Stimulated activated naive B cell treated with anti-CD40 and anti-IgM and Interleukin-4, amounts not matched to agents 10 μg/mL and 1 μg/mL and 100 μg/mL, for 72 hours (primary cell): ENCODE measurements around the gene MAP2K3.
"Not testable (repeated sequence)": the region's sequence is repeated elsewhere in the genome, so short reads cannot be mapped to it uniquely, and the experiment has no call there.

ENCODE experiments used
- ATAC-seq, 2 donors: fragments of 150-1000 bp; cut with Tn5 transposase; replicated peaks; 2 replicates each; pipeline ENCODE4 v1.10.0; 2021; ENCODE audit warnings: moderate library complexity in 1 of 2
- DNase-seq: peaks from one replicate; pipeline ENCODE4 v3.0.0; 2021
- H3K27ac Mint-ChIP-seq: one replicate; pipeline ENCODE4 v1.8.0; 2022; ENCODE audit warnings: mild to moderate bottlenecking, mixed read lengths
- H3K27me3 Mint-ChIP-seq, 2 donors: one replicate each; pipeline ENCODE4 v1.8.0; 2022; ENCODE audit warnings: mixed read lengths in 2 of 2
- H3K36me3 Mint-ChIP-seq, 2 donors: one replicate each; pipeline ENCODE4 v1.8.0; 2022; ENCODE audit warnings: mixed read lengths in 2 of 2, mild to moderate bottlenecking in 1 of 2
- H3K4me1 Mint-ChIP-seq, 2 donors: one replicate each; pipeline ENCODE4 v1.8.0; 2022; ENCODE audit warnings: mixed read lengths in 2 of 2, mild to moderate bottlenecking in 1 of 2
- H3K4me3 Mint-ChIP-seq, 2 donors: one replicate each; pipeline ENCODE4 v1.8.0; 2022; ENCODE audit warnings: mild to moderate bottlenecking in 2 of 2, mixed read lengths in 2 of 2, moderate library complexity in 1 of 2
- H3K9me3 Mint-ChIP-seq, 2 donors: one replicate each; pipeline ENCODE4 v1.8.0; 2022; ENCODE audit warnings: mixed read lengths in 2 of 2, mild to moderate bottlenecking in 1 of 2

Gene MAP2K3

DNA sequence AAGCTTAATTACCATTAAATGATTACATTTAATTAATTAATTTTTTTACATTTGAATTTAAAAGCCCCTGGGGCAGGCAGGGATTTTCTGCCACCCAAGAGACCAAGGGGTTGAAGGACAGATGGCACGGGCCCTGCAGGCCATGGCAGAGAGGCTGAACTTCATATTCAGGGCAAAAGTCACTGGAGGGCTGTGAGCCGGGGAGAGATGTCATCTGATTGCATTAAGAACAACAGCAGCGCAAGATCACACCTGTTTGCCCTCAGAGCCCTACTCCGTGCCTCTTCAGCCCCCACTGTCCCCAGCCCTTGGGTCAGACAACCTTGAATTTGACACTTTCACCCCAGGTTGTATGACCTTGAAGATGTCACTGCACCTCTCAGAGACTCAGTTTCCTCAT, 35.9 kb downstream of the MAP2K3 start:
- not testable (repeated sequence) for H3K4me3 Mint-ChIP-seq, H3K36me3 Mint-ChIP-seq, ATAC-seq

DNA sequence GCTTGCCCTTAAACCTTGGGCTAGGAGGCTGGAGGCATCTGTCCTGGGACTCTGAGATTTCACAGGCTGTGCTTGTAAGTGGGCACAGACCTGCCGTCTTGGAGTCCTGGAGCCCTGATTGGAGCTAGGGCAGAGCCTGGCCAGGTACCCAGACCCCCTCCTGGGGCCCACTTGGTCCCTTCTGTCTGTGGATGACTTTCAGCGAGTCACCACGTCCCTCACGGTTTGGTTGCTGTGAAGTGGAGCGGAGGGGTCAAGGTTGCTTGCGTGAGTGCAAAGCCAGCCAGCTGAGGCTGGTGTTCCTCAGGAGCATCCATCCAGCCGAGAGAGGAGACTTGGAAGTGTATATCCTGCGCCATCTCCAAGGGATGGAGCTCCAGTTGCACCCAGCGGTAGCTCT, 36.5 kb downstream of the MAP2K3 start:
- ATAC-seq: not testable (repeated sequence)

More for the DNA sequence above, 35.9 kb downstream of the MAP2K3 start:
- peaks cover 9 to 18% of the 10 kb centered on the region in 2 donors for H3K4me1 Mint-ChIP-seq
- H3K9me3 Mint-ChIP-seq, DNase-seq, H3K27ac Mint-ChIP-seq, H3K27me3 Mint-ChIP-seq: not testable (repeated sequence)

DNA sequence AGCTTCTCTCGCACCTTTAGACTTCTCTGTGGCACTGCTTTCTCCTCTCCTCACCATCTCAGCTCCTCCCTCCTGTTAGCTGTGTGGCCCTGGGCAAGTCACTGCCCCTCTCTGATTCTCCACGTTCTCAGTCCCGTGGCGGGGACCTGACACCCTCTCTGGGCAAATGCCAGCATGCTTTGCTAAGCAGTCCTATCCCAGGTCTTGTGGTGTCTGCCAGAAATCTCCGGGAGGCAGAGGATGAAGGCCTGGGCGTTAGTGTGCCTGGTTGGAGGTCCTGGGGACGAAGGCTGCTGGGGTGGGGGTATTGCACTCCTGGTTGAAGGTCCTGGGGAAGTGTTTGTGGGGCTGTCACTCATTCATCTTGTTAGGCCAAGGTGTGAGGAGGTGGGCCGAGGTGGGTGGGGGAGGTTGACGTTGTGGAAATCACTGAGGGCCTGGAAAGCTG, 37.3 kb downstream of the MAP2K3 start:
- not testable (repeated sequence) for H3K36me3 Mint-ChIP-seq, DNase-seq, H3K27me3 Mint-ChIP-seq, H3K9me3 Mint-ChIP-seq, ATAC-seq, H3K4me3 Mint-ChIP-seq, H3K27ac Mint-ChIP-seq
- peaks cover 9 to 22% of the 10 kb centered on the region in 2 donors for H3K4me1 Mint-ChIP-seq

More for the DNA sequence above, 36.5 kb downstream of the MAP2K3 start:
- DNase-seq, H3K4me3 Mint-ChIP-seq, H3K36me3 Mint-ChIP-seq, H3K27ac Mint-ChIP-seq, H3K9me3 Mint-ChIP-seq, H3K27me3 Mint-ChIP-seq: not testable (repeated sequence)
- H3K4me1 Mint-ChIP-seq: peaks cover 12 to 22% of the 10 kb centered on the region in 2 donors

DNA sequence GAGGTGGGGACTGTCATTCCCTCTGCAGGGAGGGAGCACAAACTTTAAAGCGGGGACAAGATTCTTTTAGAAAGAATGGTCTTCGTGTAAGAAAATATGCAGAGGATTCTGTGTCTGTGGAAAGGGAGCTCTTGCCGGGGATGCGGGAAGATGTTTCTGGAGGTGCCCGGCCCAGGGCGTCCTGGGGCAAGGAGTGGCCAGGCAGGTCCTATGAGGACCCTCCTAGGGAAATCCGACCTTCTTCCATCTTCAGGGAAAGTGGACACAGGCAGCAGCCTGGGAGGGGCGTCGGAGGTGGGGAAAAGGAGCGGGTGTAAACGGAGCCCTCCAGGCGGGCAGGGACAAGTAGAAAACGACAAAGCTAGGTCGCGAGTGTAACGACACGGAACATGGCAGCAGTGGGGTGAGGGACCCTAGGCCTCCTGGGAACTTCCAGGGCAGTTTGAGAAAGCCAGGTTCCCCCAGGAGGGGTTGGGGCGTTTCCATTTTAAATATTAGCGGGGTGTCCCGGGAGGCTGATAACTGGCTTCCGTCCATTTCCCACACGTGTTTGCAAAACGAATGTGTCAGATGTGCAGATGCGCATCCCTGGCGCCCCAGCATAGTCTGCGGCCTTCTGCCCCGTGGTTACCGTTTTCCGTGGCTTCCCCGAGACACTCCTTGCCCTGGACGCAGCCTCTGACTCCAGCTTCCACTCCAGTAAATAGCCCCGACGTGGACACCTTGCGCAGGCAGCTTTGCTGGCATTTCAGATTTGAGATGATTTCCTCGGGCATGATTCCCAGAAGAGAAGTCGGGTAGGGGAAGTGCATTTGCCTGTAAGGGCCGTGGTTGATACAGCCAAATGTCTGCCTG, 39.0 kb downstream of the MAP2K3 start:
- not testable (repeated sequence) for DNase-seq, H3K9me3 Mint-ChIP-seq, ATAC-seq, H3K27me3 Mint-ChIP-seq, H3K36me3 Mint-ChIP-seq
- Mint-ChIP-seq H3K4me3 (peak overlapping the region; percentile 89 to 92), H3K4me1 (peaks cover 12 to 31% of the 10 kb centered on the region in 2 donors), H3K27ac (peak overlapping the region; percentile 71)

DNA sequence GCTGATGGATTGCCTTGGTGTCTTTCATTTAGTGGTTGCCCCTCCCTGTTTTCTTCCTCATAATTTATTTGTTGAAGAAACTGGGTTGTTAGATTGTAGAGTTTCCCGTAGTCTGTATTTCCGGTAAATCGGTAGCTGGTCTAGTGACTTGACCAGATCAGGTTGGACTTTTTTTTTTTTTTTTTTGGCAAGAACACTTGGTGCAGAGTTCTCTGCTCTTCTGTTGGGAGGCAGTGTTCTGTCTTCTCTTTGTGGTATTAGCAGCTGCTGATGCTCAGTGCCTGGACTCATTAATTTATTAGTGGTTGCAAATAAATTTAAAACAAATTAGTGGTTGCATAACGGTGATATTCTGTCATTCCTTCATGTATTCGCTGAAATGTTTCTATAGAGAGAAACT, 40.2 kb downstream of the MAP2K3 start:
- not testable (repeated sequence) for ATAC-seq, H3K27me3 Mint-ChIP-seq

DNA sequence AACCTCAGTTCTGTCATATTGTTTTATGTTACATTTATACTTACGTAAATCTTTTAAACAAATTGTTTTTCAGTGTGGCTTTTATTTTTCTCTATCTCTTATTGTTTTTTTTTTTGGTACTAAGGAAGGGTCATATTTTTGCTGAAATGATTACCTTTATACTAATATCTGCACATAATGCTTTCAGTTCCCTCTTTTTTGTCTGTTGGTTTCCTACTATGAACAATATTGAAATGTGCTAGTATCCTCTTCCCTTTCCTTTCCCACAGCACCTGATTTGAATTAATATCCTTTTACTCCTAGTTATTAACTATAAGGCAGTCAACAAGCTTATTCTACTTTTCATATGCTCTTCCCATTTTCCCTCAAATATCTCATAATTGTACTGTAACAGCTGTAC, 43.4 kb downstream of the MAP2K3 start:
- H3K4me1 Mint-ChIP-seq: peaks cover 8 to 23% of the 10 kb centered on the region in 2 donors

More for the DNA sequence above, 40.2 kb downstream of the MAP2K3 start:
- not testable (repeated sequence) for H3K9me3 Mint-ChIP-seq, H3K27ac Mint-ChIP-seq, DNase-seq, H3K4me3 Mint-ChIP-seq, H3K36me3 Mint-ChIP-seq
- peaks cover 12 to 31% of the 10 kb centered on the region in 2 donors for H3K4me1 Mint-ChIP-seq

DNA sequence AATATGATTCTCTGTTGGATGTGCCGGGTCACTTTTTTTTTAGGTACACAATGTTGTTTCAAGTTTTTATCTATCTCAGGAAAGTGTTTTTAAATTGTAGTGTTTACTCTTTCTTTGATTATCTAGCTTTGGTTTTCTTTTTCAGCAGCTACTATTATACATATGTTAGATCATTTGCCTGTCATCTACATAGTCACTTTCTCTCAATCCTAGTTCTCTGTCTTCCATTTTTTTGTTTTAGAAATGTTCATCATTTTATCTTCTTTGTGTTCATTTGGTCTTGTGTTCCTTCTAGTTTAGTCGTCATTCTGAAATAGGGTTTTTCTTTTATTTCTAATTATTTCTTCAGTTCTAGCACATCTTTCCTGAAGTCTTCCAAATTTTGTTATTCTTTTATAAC, 44.3 kb downstream of the MAP2K3 start:
- not testable (repeated sequence) for DNase-seq, H3K27ac Mint-ChIP-seq, H3K27me3 Mint-ChIP-seq

More for the DNA sequence above, 43.4 kb downstream of the MAP2K3 start:
- H3K36me3 Mint-ChIP-seq, H3K27me3 Mint-ChIP-seq, H3K27ac Mint-ChIP-seq, H3K4me3 Mint-ChIP-seq, DNase-seq, H3K9me3 Mint-ChIP-seq: not testable (repeated sequence)
- peak; percentile 86 to 87 for ATAC-seq

DNA sequence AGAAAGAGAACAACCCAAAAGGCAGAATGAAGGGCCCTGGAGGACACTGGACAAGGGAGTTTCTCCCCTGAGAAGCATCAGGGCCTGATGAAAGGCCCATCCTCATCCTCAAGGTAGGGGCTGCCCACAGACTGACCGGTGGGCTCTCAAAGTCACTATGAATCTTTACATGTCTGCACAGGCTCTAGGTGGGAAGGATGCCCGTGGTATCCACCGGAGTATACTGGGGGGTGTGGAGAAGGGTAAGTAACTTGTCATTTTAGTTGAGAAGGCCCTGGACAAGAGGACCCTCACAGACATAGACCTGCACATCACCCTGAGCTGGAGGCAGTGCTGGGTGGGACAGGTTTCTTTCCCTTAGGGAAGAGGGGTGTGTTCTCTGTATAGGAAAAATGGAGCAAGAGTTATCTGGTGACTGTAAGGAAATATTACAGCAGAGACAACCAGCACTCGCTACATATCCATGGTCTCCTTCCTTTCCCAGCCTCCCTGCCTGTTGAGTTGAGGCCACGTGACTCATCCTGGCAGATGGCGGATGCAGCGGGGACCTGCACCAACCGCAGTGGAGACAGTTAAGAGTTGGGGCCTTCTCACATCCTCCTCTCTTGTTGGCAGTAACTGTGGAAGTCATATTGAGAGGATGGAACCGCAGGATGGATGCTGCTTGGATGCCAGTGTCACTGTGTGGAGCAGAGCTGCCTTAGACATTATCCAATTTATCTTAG, 46.1 kb downstream of the MAP2K3 start:
- Mint-ChIP-seq H3K9me3 (peaks cover 4 to 6% of the 10 kb centered on the region in 2 donors), H3K4me1 (peaks cover 4 to 11% of the 10 kb centered on the region in 2 donors), H3K27ac (no peak overlapping the region), H3K36me3 (peaks cover 0 to 4% of the 10 kb centered on the region in 2 donors), H3K4me3 (no peak overlapping the region), H3K27me3 (no peaks in the 10 kb centered on the region)
- DNase-seq (no peak), ATAC-seq (no peak)

More for the DNA sequence above, 44.3 kb downstream of the MAP2K3 start:
- H3K9me3 Mint-ChIP-seq, ATAC-seq, H3K4me3 Mint-ChIP-seq, H3K36me3 Mint-ChIP-seq: not testable (repeated sequence)
- peaks cover 5 to 15% of the 10 kb centered on the region in 2 donors for H3K4me1 Mint-ChIP-seq

DNA sequence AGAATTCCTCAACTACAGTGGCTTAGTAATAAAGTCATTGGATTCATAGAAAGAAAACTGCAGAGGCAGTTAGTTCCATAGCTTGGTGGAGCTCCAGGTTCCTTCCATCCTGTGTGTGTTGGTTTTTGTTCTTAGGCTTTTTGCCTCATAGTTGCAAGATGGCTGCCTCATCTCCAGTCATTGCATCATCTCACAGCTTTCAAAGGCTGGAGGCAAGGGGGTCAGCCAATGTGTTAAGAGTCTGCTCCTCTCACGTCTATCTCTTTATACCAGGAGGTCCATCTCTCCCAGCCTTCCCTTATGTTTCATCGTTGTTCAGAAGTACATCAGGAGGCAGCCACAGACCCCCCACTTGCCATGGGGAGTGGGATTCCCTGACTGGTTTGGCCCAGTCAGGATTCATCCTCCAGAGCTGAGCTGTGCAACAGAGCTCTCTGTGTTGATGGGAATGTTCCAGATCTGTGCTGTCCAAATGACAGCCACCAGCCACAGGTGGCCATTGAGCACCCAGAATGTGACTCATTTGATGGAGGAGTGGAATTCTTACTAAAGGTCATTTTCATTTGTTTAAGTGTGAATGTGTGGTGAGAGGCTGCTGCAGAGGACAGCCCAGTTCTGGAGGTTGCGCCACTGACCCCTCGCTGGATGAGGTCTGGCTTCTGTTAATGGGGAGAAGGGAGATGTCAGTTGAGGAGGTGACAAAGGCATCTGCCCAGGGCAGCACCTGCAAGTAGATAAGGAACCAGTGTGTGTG, 52.2 kb downstream of the MAP2K3 start:
- not testable (repeated sequence) for H3K4me3 Mint-ChIP-seq, DNase-seq, H3K4me1 Mint-ChIP-seq, ATAC-seq, H3K36me3 Mint-ChIP-seq, H3K27ac Mint-ChIP-seq, H3K9me3 Mint-ChIP-seq
- H3K27me3 Mint-ChIP-seq: peaks cover 0 to 11% of the 10 kb centered on the region in 2 donors

DNA sequence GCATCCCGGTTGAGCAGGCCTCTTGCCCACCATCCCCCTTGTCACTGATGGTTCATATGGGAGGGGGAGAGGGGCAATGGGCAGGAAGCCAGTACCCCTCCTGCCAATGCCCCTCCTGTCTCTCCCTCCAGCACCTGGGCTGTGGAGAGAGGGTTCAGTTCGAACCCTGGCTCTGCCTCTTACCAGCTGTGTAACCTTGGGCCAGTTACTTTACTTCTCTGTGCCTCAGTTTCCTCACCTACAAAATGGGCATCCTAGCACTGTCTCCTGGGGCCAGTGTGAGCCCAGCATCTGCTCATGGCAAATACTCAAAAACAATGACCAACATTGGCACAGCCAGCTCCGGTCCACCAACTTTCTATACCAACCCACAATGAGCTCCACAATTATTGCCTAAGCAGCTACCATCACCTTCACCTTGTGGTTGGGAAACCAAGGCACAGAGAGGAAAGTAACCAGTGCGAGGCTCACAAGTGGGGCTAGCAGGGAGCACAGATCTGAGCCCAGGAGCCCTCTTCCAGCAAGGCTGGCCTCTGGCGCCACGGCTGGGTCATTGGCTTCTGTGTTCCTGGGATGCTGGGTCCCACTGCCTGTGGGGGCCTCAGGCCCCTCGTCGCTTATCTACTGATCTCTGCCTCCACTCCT, 53.6 kb downstream of the MAP2K3 start:
- not testable (repeated sequence) for H3K9me3 Mint-ChIP-seq, DNase-seq, H3K36me3 Mint-ChIP-seq, ATAC-seq, H3K4me3 Mint-ChIP-seq, H3K27ac Mint-ChIP-seq, H3K4me1 Mint-ChIP-seq
- H3K27me3 Mint-ChIP-seq: peaks cover 0 to 11% of the 10 kb centered on the region in 2 donors

DNA sequence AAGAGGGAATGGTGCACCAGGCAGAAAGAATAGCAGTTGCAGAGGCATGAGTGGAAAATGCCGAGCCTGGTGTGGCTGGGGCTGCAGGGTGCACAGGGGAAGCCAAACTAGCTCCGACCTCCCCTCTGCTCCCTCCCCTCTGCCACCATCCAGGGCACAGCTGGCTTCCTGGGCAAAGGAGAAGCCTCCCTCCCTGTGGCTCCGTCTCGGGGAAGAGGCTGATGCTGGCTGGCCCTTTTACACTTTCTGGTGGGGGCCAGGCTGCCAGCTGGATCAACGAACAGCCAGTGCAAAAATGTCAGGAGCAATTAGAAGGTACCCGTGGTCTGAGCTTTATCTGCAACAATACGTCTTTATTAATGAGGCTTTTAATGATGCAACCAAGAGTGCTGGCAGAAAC, 54.5 kb downstream of the MAP2K3 start:
- H3K27ac Mint-ChIP-seq: no peak overlapping the region
- peaks cover 0 to 12% of the 10 kb centered on the region in 2 donors for H3K27me3 Mint-ChIP-seq
- no peaks in the 10 kb centered on the region for H3K36me3 Mint-ChIP-seq

DNA sequence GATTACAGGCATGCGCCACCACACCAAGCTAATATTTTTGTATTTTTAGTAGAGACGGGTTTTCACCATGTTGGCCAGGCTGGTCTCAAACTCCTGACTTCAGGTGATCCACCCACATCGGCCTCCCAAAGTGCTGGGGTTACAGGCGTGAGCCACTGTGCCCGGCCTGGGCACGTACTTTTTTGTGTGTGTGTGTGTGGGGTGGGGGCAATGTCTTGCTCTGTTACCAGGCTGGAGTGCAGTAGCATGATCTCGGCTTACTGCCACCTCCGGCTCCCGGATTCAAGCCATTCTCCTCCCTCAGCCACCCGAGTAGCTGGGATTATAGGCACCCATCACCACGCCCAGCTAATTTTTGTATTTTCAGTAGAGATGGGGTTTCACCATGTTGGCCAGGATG, 55.1 kb downstream of the MAP2K3 start:
- not testable (repeated sequence) for ATAC-seq, H3K27ac Mint-ChIP-seq

More for the DNA sequence above, 54.5 kb downstream of the MAP2K3 start:
- no peak for DNase-seq
- no peak for ATAC-seq
- Mint-ChIP-seq H3K4me1 (no peaks in the 10 kb centered on the region), H3K9me3 (no peaks in the 10 kb centered on the region), H3K4me3 (no peak overlapping the region)

DNA sequence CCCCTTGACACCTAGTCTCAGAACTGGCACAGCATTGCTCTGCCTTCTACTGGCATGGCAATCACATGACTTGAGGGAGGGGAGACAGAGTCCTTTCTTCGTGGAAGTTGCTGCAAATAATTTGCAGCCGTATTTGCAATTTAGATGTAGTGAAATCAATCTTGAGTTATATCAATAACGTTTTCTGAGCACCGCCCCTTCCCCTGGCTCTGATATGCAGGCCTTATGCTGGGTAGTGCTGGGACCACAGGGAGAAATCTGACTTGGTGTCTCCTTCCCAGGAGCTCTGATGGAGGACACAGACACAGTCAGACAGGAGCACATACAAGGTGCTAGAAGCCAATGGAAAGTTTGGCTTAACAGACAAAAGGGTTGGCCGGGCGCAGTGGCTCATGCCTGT, 55.9 kb downstream of the MAP2K3 start:
- not testable (repeated sequence) for H3K27ac Mint-ChIP-seq, H3K4me1 Mint-ChIP-seq, ATAC-seq, DNase-seq, H3K4me3 Mint-ChIP-seq, H3K9me3 Mint-ChIP-seq, H3K36me3 Mint-ChIP-seq
- H3K27me3 Mint-ChIP-seq: peaks cover 3 to 16% of the 10 kb centered on the region in 2 donors

More for the DNA sequence above, 55.1 kb downstream of the MAP2K3 start:
- H3K4me1 Mint-ChIP-seq, H3K9me3 Mint-ChIP-seq, DNase-seq, H3K36me3 Mint-ChIP-seq, H3K4me3 Mint-ChIP-seq: not testable (repeated sequence)
- peaks cover 3 to 16% of the 10 kb centered on the region in 2 donors for H3K27me3 Mint-ChIP-seq
